AG04450 (cell line): ENCODE results near the gene MRPL27. TPM values are rescaled to one million over a fixed set of nuclear protein-coding genes. Genes with fewer than 3 reads are reported as not detected.

Experiments used
- CTCF ChIA-PET: fragments of 300-600, 350-600 bp; formaldehyde crosslinking; extraction: SDS; loops from one replicate; lab custom pipeline; 2022; ENCODE audit warnings: antibody characterized with exemption, inconsistent platforms; lab: Charles Lee
- POLR2A ChIA-PET: fragments of 350-600 bp; formaldehyde crosslinking; extraction: SDS; loops from one replicate; lab custom pipeline; 2021; ENCODE audit warnings: antibody characterized with exemption, inconsistent platforms; lab: Yijun Ruan, JAX
- DNase-seq: peaks from one replicate; pipeline ENCODE4 v3.0.0-alpha.2; 2011; ENCODE audit warnings: low read depth, low spot score
- H3K27ac ChIP-seq: one replicate; pipeline ENCODE4 v1.5.1; 2012; ENCODE audit warnings: low read depth, low read length, control low read depth
- H3K27me3 ChIP-seq: one replicate; pipeline ENCODE4 v1.6.0; 2012; ENCODE audit warnings: low read length; ENCODE audit not compliant: control insufficient read depth, insufficient read depth
- H3K4me3 ChIP-seq: 2 replicates; pipeline ENCODE4 v1.5.1; 2011; ENCODE audit warnings: mild to moderate bottlenecking, low read depth, low read length, control low read depth
- H3K9me3 ChIP-seq: 2 replicates; pipeline ENCODE4 v1.5.1; 2012; ENCODE audit warnings: low read length; ENCODE audit not compliant: control insufficient read depth, insufficient read depth
- CTCF ChIP-seq: IDR thresholded peaks from 2 replicates; pipeline ENCODE4 v1.5.1; 2011; ENCODE audit warnings: low read depth, low read length, control low read depth, inconsistent platforms
- polyA plus RNA-seq: library from polyadenylated mRNA; depleted of rRNA; stranded (reverse); fragments of >200 nt; gene quantifications from 2 replicates; pipeline ENCODE4 v1.2.3, GENCODE V29; 2011

MRPL27 gene
- polyA plus RNA-seq, 1 experiment = 106 TPM

- H3K27ac ChIP-seq = no peak overlapping the region
- H3K9me3 ChIP-seq = no peaks in the 10 kb centered on the region
- ChIA-PET POLR2A (interaction anchor here (0.7 to 1.6 kb wide), 3 partner anchors 9 to 176 kb away, joined by 3 to 10 read pairs (median 5); no protein-coding TSS in a partner anchor), CTCF (interaction anchor here (0.7 to 2.1 kb wide), 4 partner anchors 16 to 19 kb away, joined by 3 to 9 read pairs (median 4); partner anchors contain the start of gene LRRC59)
- H3K4me3 ChIP-seq = no peak overlapping the region
- no peaks in the 10 kb centered on the region for H3K27me3 ChIP-seq
- TF ChIP-seq CTCF = no peak
- DNase-seq = no peak
These were observed 7.6 kb upstream of the MRPL27 start for GRCh38 chr17:50380369-50381259.

- no peaks in the 10 kb centered on the region for H3K9me3 ChIP-seq
- TF ChIP-seq CTCF = no peak
- no peak overlapping the region for H3K27ac ChIP-seq
- no peaks in the 10 kb centered on the region for H3K27me3 ChIP-seq
- H3K4me3 ChIP-seq = no peak overlapping the region
- ChIA-PET CTCF (interaction anchor here (0.6 to 1.0 kb wide), 3 partner anchors 18 to 99 kb away, joined by 3 to 5 read pairs (median 3); partner anchors contain the start of gene LRRC59), POLR2A (interaction anchor here (1.2 kb wide), 1 partner anchor 16 kb away, joined by 5 read pairs; no protein-coding TSS in a partner anchor)
- no peak for DNase-seq
These were observed 6.6 kb upstream of the MRPL27 start for GRCh38 chr17:50379351-50380132.

GRCh38 chr17:50375858-50376538 is 3.0 kb upstream of the MRPL27 start:
- Histone ChIP-seq H3K27ac (no peak overlapping the region), H3K27me3 (no peaks in the 10 kb centered on the region), H3K4me3 (no peak overlapping the region), H3K9me3 (no peaks in the 10 kb centered on the region)
- no peak for TF ChIP-seq CTCF
- ChIA-PET POLR2A (interaction anchor here (0.8 to 1.1 kb wide), 2 partner anchors 12 to 21 kb away, joined by 3 read pairs; no protein-coding TSS in a partner anchor), CTCF (interaction anchor here (1.5 kb wide), 1 partner anchor 21 kb away, joined by 7 read pairs; the partner anchor contains the start of gene LRRC59)
- DNase-seq = no peak

GRCh38 chr17:50373705-50374104 is 721 bp upstream of the MRPL27 start:
- ChIA-PET CTCF (interaction anchor here (1.2 to 4.7 kb wide), 2 partner anchors 11 to 23 kb away, joined by 4 to 47 read pairs; partner anchors contain the start of gene LRRC59), POLR2A (no interaction called here)
- Histone ChIP-seq H3K9me3 (no peaks in the 10 kb centered on the region), H3K27me3 (no peaks in the 10 kb centered on the region), H3K27ac (no peak overlapping the region), H3K4me3 (peak overlapping the region; percentile 66)
- TF ChIP-seq CTCF = no peak
- no peak for DNase-seq
